T-cell (primary cell): ENCODE data around the gene PRAMEF11. TPM values are rescaled to one million over a fixed set of nuclear protein-coding genes. Genes with fewer than 3 reads are reported as not detected.

Experiments used
- ATAC-seq, 4 experiments: fragments of 200-7000 bp in 3 of 4; fragments of 150-1000 bp in 1 of 4; cut with Tn5 transposase; replicated peaks in 1 of 4; 1 replicate in 3 of 4; 2 replicates in 1 of 4; pipeline ENCODE4 v1.10.0; 2021; ENCODE audit warnings: moderate library complexity in 3 of 4, mild to moderate bottlenecking in 2 of 4, moderate number of reproducible peaks in 1 of 4
- CTCF ChIA-PET, 2 donors: fragments of 300-600 bp; sonication (Branson Sonifier 250); formaldehyde crosslinking; loops; one replicate each; lab custom pipeline; 2022; ENCODE audit warnings: antibody characterized with exemption in 2 of 2; lab: Charles Lee
- POLR2A ChIA-PET, 2 donors: fragments of 300-600 bp; sonication (Branson Sonifier 250); formaldehyde crosslinking; loops; one replicate each; lab custom pipeline; 2022; ENCODE audit warnings: antibody characterized with exemption in 2 of 2; lab: Charles Lee
- DNase-seq, 35 experiments: peaks; one replicate each; pipeline versions ENCODE4 v3.0.0 to v3.0.0-alpha.2; 2013 to 2023
- H3K27ac ChIP-seq: one replicate; pipeline ENCODE4 v1.5.1; 2013; ENCODE audit warnings: low read length
- H3K27me3 ChIP-seq, 2 experiments: replicated peaks in 1 of 2; 1 replicate in 1 of 2; 2 replicates in 1 of 2; pipeline versions ENCODE4 v1.6.1 to v1.7.0; 2013; ENCODE audit warnings: low read length in 1 of 2, mixed read lengths in 1 of 2; ENCODE audit not compliant: control insufficient read depth in 2 of 2, insufficient read depth in 2 of 2; ENCODE audit errors: extremely low read depth in 1 of 2
- H3K36me3 ChIP-seq, 2 donors: 1 replicate in 1 of 2; 2 replicates in 1 of 2; pipeline versions ENCODE4 v1.6.1 to v1.7.0; 2013; ENCODE audit warnings: low read length in 1 of 2; ENCODE audit not compliant: control insufficient read depth in 2 of 2, insufficient read depth in 1 of 2; ENCODE audit errors: extremely low read depth in 1 of 2
- H3K4me1 ChIP-seq, 2 experiments: 1 replicate in 1 of 2; 2 replicates in 1 of 2; pipeline versions ENCODE4 v1.6.1 to v1.7.0; 2013; ENCODE audit warnings: low read length in 2 of 2, mixed read lengths in 1 of 2; ENCODE audit not compliant: insufficient read depth in 2 of 2, control insufficient read depth in 1 of 2; ENCODE audit errors: extremely low read depth in 1 of 2
- H3K4me3 ChIP-seq, 2 donors: 1 replicate in 1 of 2; 2 replicates in 1 of 2; pipeline versions ENCODE4 v1.5.1 to v1.7.0; 2013; ENCODE audit warnings: mild to moderate bottlenecking in 2 of 2, low read length in 1 of 2, moderate library complexity in 1 of 2; ENCODE audit not compliant: control insufficient read depth in 1 of 2; ENCODE audit errors: extremely low read depth in 1 of 2
- H3K9me3 ChIP-seq: 2 replicates; pipeline ENCODE4 v1.7.0; 2013
- H3K27ac Mint-ChIP-seq, 2 donors: one replicate each; pipeline ENCODE4 v1.8.0; 2020 to 2021; ENCODE audit warnings: mild to moderate bottlenecking in 2 of 2, mixed read lengths in 2 of 2
- H3K27me3 Mint-ChIP-seq, 2 donors: one replicate each; pipeline ENCODE4 v1.8.0; 2021 to 2022; ENCODE audit warnings: mixed read lengths in 2 of 2
- H3K36me3 Mint-ChIP-seq: one replicate; pipeline ENCODE4 v1.8.0; 2021; ENCODE audit warnings: mixed read lengths
- H3K4me1 Mint-ChIP-seq, 3 donors: one replicate each; pipeline ENCODE4 v1.8.0; 2020 to 2022; ENCODE audit warnings: mixed read lengths in 3 of 3, mild to moderate bottlenecking in 1 of 3
- H3K4me3 Mint-ChIP-seq, 3 donors: one replicate each; pipeline ENCODE4 v1.8.0; 2020 to 2022; ENCODE audit warnings: mild to moderate bottlenecking in 3 of 3, mixed read lengths in 3 of 3, moderate library complexity in 3 of 3
- H3K9me3 Mint-ChIP-seq, 3 donors: one replicate each; pipeline ENCODE4 v1.8.0; 2020 to 2022; ENCODE audit warnings: mixed read lengths in 3 of 3
- WGBS: methylation state at CpG from one replicate; pipeline ENCODE4 v1.1.5; 2013; ENCODE audit warnings: missing lambda C conversion rate; ENCODE audit not compliant: insufficient coverage; 5-methylcytosine and 5-hydroxymethylcytosine counted together
- total RNA-seq, 35 experiments: library from RNA in 6 of 35; stranded (reverse) in 6 of 35; fragments of 120-200 nt in 1 of 35; gene quantifications; one replicate each; pipeline versions ENCODE4 v1.2.1 to v1.2.4 and lab custom pipeline; 2013 to 2026

The PRAMEF11 gene
- total RNA-seq, 5 donors from 2014 or later (not counting 1 experiment from before 2014, with no cell fraction given), result not detected

GRCh38 chr1:12776801-12777557 is 54.2 kb downstream of the PRAMEF11 start:
- ChIA-PET POLR2A (no interaction called here), CTCF (no interaction called here)
- H3K27me3 Mint-ChIP-seq, result peaks cover 17 to 21% of the 10 kb centered on the region in 2 donors
- H3K36me3 Mint-ChIP-seq, result peaks cover 5% of the 10 kb centered on the region
- no peak for DNase-seq
- no peak overlapping the region for H3K4me3 Mint-ChIP-seq
- H3K9me3 Mint-ChIP-seq, result no peaks in the 10 kb centered on the region
- Histone ChIP-seq H3K9me3 (no peaks in the 10 kb centered on the region), H3K4me3 (no peak overlapping the region), H3K4me1 (no peaks in the 10 kb centered on the region), H3K27ac (no peak overlapping the region), H3K27me3 (peaks cover 0 to 23% of the 10 kb centered on the region in 2 experiments), H3K36me3 (no peaks in the 10 kb centered on the region)
- no peak overlapping the region for H3K27ac Mint-ChIP-seq
- WGBS, result 86% methylated on average over 10 of the region's 15 CpGs
- H3K4me1 Mint-ChIP-seq, result no peaks in the 10 kb centered on the region
- no peak for ATAC-seq

DNA sequence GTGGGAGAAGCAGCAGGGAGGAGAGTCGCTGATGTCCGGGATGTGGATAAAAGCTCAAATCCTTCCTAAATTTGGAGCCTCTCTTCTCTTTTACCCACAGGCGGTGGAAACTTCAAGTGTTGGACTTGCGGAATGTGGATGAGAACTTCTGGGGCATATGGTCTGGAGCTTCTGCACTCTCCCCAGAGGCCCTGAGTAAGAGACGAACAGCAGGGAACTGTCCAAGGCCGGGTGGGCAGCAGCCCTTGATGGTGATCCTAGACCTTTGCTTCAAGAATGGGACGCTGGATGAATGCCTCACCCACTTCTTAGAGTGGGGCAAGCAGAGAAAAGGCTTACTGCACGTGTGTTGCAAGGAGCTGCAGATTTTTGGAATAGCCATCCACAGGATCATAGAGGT is 55.8 kb downstream of the PRAMEF11 start:
- peaks cover 5% of the 10 kb centered on the region for H3K36me3 Mint-ChIP-seq
- Histone ChIP-seq H3K4me3 (no peak overlapping the region), H3K9me3 (no peaks in the 10 kb centered on the region), H3K27ac (no peak overlapping the region), H3K36me3 (no peaks in the 10 kb centered on the region), H3K27me3 (peaks cover 0 to 38% of the 10 kb centered on the region in 2 experiments), H3K4me1 (no peaks in the 10 kb centered on the region)
- H3K4me1 Mint-ChIP-seq, result no peaks in the 10 kb centered on the region
- DNase-seq (no peak), ATAC-seq (no peak)
- no peaks in the 10 kb centered on the region for H3K9me3 Mint-ChIP-seq
- ChIA-PET POLR2A (no interaction called here), CTCF (no interaction called here)
- H3K4me3 Mint-ChIP-seq, result no peak overlapping the region
- WGBS, result 52% methylated on average over 2 of the region's 8 CpGs
- peaks cover 31 to 32% of the 10 kb centered on the region in 2 donors for H3K27me3 Mint-ChIP-seq
- H3K27ac Mint-ChIP-seq, result no peak overlapping the region

- ATAC-seq (no peak), DNase-seq (no peak)
- Mint-ChIP-seq H3K9me3 (no peaks in the 10 kb centered on the region), H3K27ac (no peak overlapping the region), H3K36me3 (peaks cover 5% of the 10 kb centered on the region), H3K4me3 (no peak overlapping the region), H3K27me3 (peaks cover 37 to 38% of the 10 kb centered on the region in 2 donors), H3K4me1 (no peaks in the 10 kb centered on the region)
- Histone ChIP-seq H3K4me3 (no peak overlapping the region), H3K4me1 (no peaks in the 10 kb centered on the region), H3K9me3 (no peaks in the 10 kb centered on the region), H3K27ac (no peak overlapping the region), H3K36me3 (no peaks in the 10 kb centered on the region), H3K27me3 (peaks cover 0 to 43% of the 10 kb centered on the region in 2 experiments)
- ChIA-PET POLR2A (no interaction called here), CTCF (no interaction called here)
- WGBS, result 75% methylated on average over 4 of the region's 5 CpGs
Measured at GRCh38 chr1:12774801-12775345, 56.3 kb downstream of the PRAMEF11 start.

Other genes with a start within 250 kb of the PRAMEF11 start
- 100 to 1,000 TPM in 1 of 5 donors, 10 to 100 TPM in 4; 56.4 to 107 (median 90.8) TPM for gene DHRS3, start 213.2 kb downstream of the PRAMEF11 start, total RNA-seq
- not detected for gene AADACL4, start 187.3 kb downstream of the PRAMEF11 start, total RNA-seq
- not detected for gene AADACL3, start 115.3 kb downstream of the PRAMEF11 start, total RNA-seq
- gene CFAP107, start 85.2 kb downstream of the PRAMEF11 start, total RNA-seq, result not detected
- not detected for gene PRAMEF12, start 57.7 kb downstream of the PRAMEF11 start, total RNA-seq
- not detected for gene PRAMEF1, start 40.0 kb downstream of the PRAMEF11 start, total RNA-seq
- gene HNRNPCL1, start 17.3 kb upstream of the PRAMEF11 start, total RNA-seq, result not detected
- gene PRAMEF2, start 25.7 kb upstream of the PRAMEF11 start, total RNA-seq, result not detected
- not detected for gene PRAMEF4, start 54.8 kb upstream of the PRAMEF11 start, total RNA-seq
- gene PRAMEF10, start 66.9 kb upstream of the PRAMEF11 start, total RNA-seq, result not detected
- gene PRAMEF7, start 85.2 kb upstream of the PRAMEF11 start, total RNA-seq, result not detected
- not detected for gene PRAMEF6, start 116.2 kb upstream of the PRAMEF11 start, total RNA-seq
- not detected for gene PRAMEF27, start 225.2 kb upstream of the PRAMEF11 start, total RNA-seq
- gene HNRNPCL3, start 229.4 kb upstream of the PRAMEF11 start, total RNA-seq, result not detected
- not detected for gene PRAMEF25, start 239.4 kb upstream of the PRAMEF11 start, total RNA-seq